HCEC 1CT (cell line): ENCODE measurements around the gene DTNBP1.
A peak's percentile ranks its signal among the peaks of the same experiment; 100 is the strongest.

ENCODE experiments used
- DNase-seq: peaks from one replicate; pipeline ENCODE4 v3.0.0-alpha.2; 2017

The DTNBP1 gene

GRCh38 chr6:15588971-15589634, 73.7 kb downstream of the DTNBP1 start:
- DNase-seq = peak; percentile 78

- peak; percentile 8 for DNase-seq
These were observed 76.3 kb downstream of the DTNBP1 start for GRCh38 chr6:15586503-15586902.

- no peak for DNase-seq
These were observed 77.0 kb downstream of the DTNBP1 start for GRCh38 chr6:15585760-15586214.

- DNase-seq = no peak
These were observed 80.3 kb downstream of the DTNBP1 start for GRCh38 chr6:15582499-15582898.

GRCh38 chr6:15581751-15582150, 81.1 kb downstream of the DTNBP1 start:
- DNase-seq = no peak

- DNase-seq = no peak
These were observed 82.5 kb downstream of the DTNBP1 start for GRCh38 chr6:15580326-15580725.

GRCh38 chr6:15578716-15579391, 84.0 kb downstream of the DTNBP1 start:
- no peak for DNase-seq

GRCh38 chr6:15577550-15578171, 85.2 kb downstream of the DTNBP1 start:
- no peak for DNase-seq

GRCh38 chr6:15577106-15577505, 85.7 kb downstream of the DTNBP1 start:
- DNase-seq = no peak

- DNase-seq = no peak
These were observed 87.3 kb downstream of the DTNBP1 start for GRCh38 chr6:15575357-15576033.

GRCh38 chr6:15574486-15574885, 88.3 kb downstream of the DTNBP1 start:
- DNase-seq = no peak

- DNase-seq = no peak
These were observed 88.8 kb downstream of the DTNBP1 start for GRCh38 chr6:15574023-15574422.

GRCh38 chr6:15573384-15573783, 89.4 kb downstream of the DTNBP1 start:
- DNase-seq = no peak

GRCh38 chr6:15572296-15573016, 90.4 kb downstream of the DTNBP1 start:
- DNase-seq = no peak

- DNase-seq = no peak
These were observed 92.7 kb downstream of the DTNBP1 start for GRCh38 chr6:15570171-15570570.

GRCh38 chr6:15569035-15569995, 93.5 kb downstream of the DTNBP1 start:
- DNase-seq = no peak

- DNase-seq = no peak
These were observed 99.9 kb downstream of the DTNBP1 start for GRCh38 chr6:15562977-15563376.

- no peak for DNase-seq
These were observed 101.2 kb downstream of the DTNBP1 start for GRCh38 chr6:15561447-15562199.

- DNase-seq = no peak
These were observed 102.1 kb downstream of the DTNBP1 start for GRCh38 chr6:15560713-15561112.

GRCh38 chr6:15557174-15557573, 105.7 kb downstream of the DTNBP1 start:
- DNase-seq = no peak

- DNase-seq = no peak
These were observed 106.1 kb downstream of the DTNBP1 start for GRCh38 chr6:15556711-15557110.
